K562 treated with DMSO at 1 percent for 48 hours (cell line): ENCODE results near the gene CELF5. TPM values are rescaled to one million over a fixed set of nuclear protein-coding genes. Genes with fewer than 3 reads are reported as not detected.

ENCODE experiments used
- total RNA-seq: library from RNA; unstranded; fragments of 300-600 nt; gene quantifications from 2 replicates; pipeline ENCODE4 v1.2.3, GENCODE V29; 2022; ENCODE audit warnings: low replicate concordance; ENCODE audit errors: extremely low read depth

The CELF5 gene
- total RNA-seq, result not detected in 2 replicates

GRCh38 chr19:3224346-3225168 lies at the start of gene CELF5:
CELF5 (plus strand) TSS chr19:3224661; CDS start chr19:3224740, 79 bp downstream.

GRCh38 chr19:3178377-3178972 lies 46.0 kb upstream of the CELF5 start, which contains the start of gene S1PR4:
S1PR4 (plus strand) TSS chr19:3178769; CDS start chr19:3178793, 24 bp downstream.

DNA sequence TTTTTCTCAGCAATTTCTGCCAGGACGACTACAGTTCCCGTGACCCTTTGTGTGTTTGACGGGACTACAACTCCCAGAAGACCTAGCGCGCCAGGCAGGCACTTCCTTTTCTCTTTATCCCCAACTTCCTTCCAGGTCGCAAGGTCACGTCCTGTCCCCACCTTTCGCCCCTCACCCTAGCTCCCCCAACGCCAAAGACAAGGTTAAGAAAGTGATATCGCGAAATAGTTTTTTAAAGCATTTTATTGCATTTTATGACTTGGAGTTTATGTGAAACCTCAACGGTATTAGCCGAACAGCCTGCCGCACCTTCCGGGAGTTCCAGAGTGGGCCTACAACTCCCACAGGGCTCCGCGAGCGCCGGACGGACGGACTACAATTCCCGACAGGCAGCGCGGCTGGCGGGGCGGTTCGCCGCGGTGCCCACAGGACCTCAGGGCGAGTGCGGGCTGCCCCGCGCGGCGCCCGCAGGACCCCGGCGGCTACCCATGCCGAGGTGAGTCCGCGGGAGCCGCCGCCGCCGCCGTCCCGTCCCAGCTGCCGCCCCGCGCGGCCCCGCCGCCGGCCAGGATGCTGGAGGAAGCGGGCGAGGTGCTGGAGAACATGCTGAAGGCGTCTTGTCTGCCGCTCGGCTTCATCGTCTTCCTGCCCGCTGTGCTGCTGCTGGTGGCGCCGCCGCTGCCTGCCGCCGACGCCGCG lies 38.9 kb upstream of the CELF5 start, which contains the start of gene NCLN:
Gene NCLN, plus strand, starts transcription at position 470 of the 699 bp plus-strand sequence. Its CDS starts 101 bp downstream, at position 571.

Other genes starting within 250 kb of the CELF5 start
- gene TLE6, start 247.1 kb upstream of the CELF5 start, total RNA-seq, result not detected in 2 replicates
- gene TLE2, start 195.4 kb upstream of the CELF5 start, total RNA-seq, result not detected in 2 replicates
- 269 TPM in 1 of 2 replicates, not detected in the other for gene TLE5, start 162.2 kb upstream of the CELF5 start, total RNA-seq
- not detected in 2 replicates for gene GNA11, start 130.3 kb upstream of the CELF5 start, total RNA-seq
- gene GNA15, start 88.6 kb upstream of the CELF5 start, total RNA-seq, result not detected in 2 replicates
- not detected in 2 replicates for gene S1PR4, start 45.9 kb upstream of the CELF5 start, total RNA-seq
- not detected in 2 replicates for gene NCLN, start 38.7 kb upstream of the CELF5 start, total RNA-seq
- gene NFIC, start 141.9 kb downstream of the CELF5 start, total RNA-seq, result not detected in 2 replicates